ENCODE measurements around the gene RBM17. TPM values are rescaled to one million over a fixed set of nuclear protein-coding genes. Genes with fewer than 3 reads are reported as not detected.

RBM17 gene
- total and polyA plus RNA-seq, 2 of the 4 experiments (the other 2 are of a cell fraction): 24.6 to 56.7 TPM

GRCh38 chr10:6117711-6118110 lies 28.9 kb downstream of the RBM17 start:
- Histone ChIP-seq H3K56ac (ENCODE audit: extremely low read depth, insufficient read depth, low read length) (no peak overlapping the region), H4K8ac (ENCODE audit: low read depth in 2 of 2, low read length in 2 of 2) (no peak overlapping the region), H4K5ac (ENCODE audit: low read depth, low read length) (no peak overlapping the region), H2BK5ac (ENCODE audit: low read depth, low read length, poor library complexity, severe bottlenecking) (no peak overlapping the region), H3K23ac (ENCODE audit: low read depth, low read length) (no peak overlapping the region), H4K91ac (ENCODE audit: insufficient read depth, low read depth, low read length) (no peak overlapping the region), H2AK5ac (ENCODE audit: low read depth, low read length) (no peak overlapping the region), H2BK20ac (ENCODE audit: low read depth, low read length) (no peak overlapping the region), H3K4me1 (ENCODE audit: control insufficient read depth, insufficient read depth, low read length) (peaks cover 14% of the 10 kb centered on the region), H3K4me3 (ENCODE audit: insufficient read depth, low read depth, low read length) (no peak overlapping the region), H2BK15ac (ENCODE audit: low read depth, low read length) (no peak overlapping the region), H3K36me3 (ENCODE audit: control insufficient read depth, insufficient read depth, low read length) (peaks cover 13% of the 10 kb centered on the region), H3K27ac (ENCODE audit: insufficient read depth, low read length) (no peak overlapping the region), H2BK120ac (ENCODE audit: low read depth, low read length) (no peak overlapping the region), H3K79me1 (ENCODE audit: low read depth in 1 of 2, low read length in 2 of 2) (peaks cover 12 to 25% of the 10 kb centered on the region in 2 experiments), H3K9me1 (ENCODE audit: insufficient read depth, low read length) (peaks cover 6% of the 10 kb centered on the region), H3K9ac (ENCODE audit: low read depth, low read length) (no peak overlapping the region), H2AK9ac (replicated peaks; ENCODE audit: low read depth, low read length, poor library complexity) (no peak overlapping the region), H2AFZ (replicated peaks; ENCODE audit: low read length, poor library complexity) (no peak overlapping the region), H3K14ac (replicated peaks; ENCODE audit: low read depth, low read length) (no peak overlapping the region), H3K18ac (ENCODE audit: low read depth, low read length) (no peak overlapping the region), H3K9me3 (ENCODE audit: control insufficient read depth, insufficient read depth, low read length) (no peaks in the 10 kb centered on the region), H4K20me1 (ENCODE audit: insufficient read depth, low read length) (peaks cover 3% of the 10 kb centered on the region; the same call in 1 of the 2 replicates), H3K4me2 (ENCODE audit: low read depth, low read length) (no peak overlapping the region), H3K27me3 (ENCODE audit: control insufficient read depth, insufficient read depth, low read length) (no peaks in the 10 kb centered on the region), H3K4ac (ENCODE audit: low read depth, low read length) (no peak overlapping the region)
- intact Hi-C loops (cut with micrococcal nuclease): no loop called here
- TF ChIP-seq RFX5 (IDR thresholded peaks at IDR 0.05; ENCODE audit: low read depth, low read length) (no peak), POLR2A (IDR thresholded peaks at IDR 0.05; ENCODE audit: low read depth, low read length) (no peak), MAZ (IDR thresholded peaks at IDR 0.05; ENCODE audit: borderline replicate concordance, low read depth, low read length) (no peak), CHD1 (IDR thresholded peaks at IDR 0.05; ENCODE audit: low read depth, low read length) (no peak), USF2 (IDR thresholded peaks at IDR 0.05; ENCODE audit: low read depth, low read length) (no peak), NFE2L2 (IDR thresholded peaks at IDR 0.05; ENCODE audit: low read depth, low read length) (no peak), RAD21 (IDR thresholded peaks at IDR 0.05; ENCODE audit: low read length) (no peak), SMC3 (IDR thresholded peaks at IDR 0.05; ENCODE audit: low read depth, low read length) (no peak), CEBPB (IDR thresholded peaks at IDR 0.05; ENCODE audit: low read depth, low read length) (no peak), MAFK (IDR thresholded peaks at IDR 0.05; ENCODE audit: low read depth, low read length) (no peak), ELK1 (IDR thresholded peaks at IDR 0.05; ENCODE audit: borderline replicate concordance, low read depth, low read length) (no peak), RCOR1 (IDR thresholded peaks at IDR 0.05; ENCODE audit: insufficient replicate concordance, low read length) (no peak)
- 98% methylated on average over 8 of the region's 11 CpGs; no CpG with 5 or more reads in 1 of the 2 experiments for WGBS, 2 experiments (ENCODE audit: extremely low coverage in 2 of 2, insufficient read length in 1 of 2)
- in situ Hi-C loops (cut with MboI; ENCODE audit: low sequenced_read_pairs): no loop called here
- BruUV-seq (replicated peaks): no TSS peak
- dilution Hi-C loops (cut with HindIII; ENCODE audit: low sequenced_read_pairs, unreplicated experiment): no loop called here
- CTCF ChIA-PET: interaction anchor here (0.8 kb wide), 1 partner anchor 281 kb away, joined by 3 read pairs; no protein-coding TSS in a partner anchor
- DNase-seq (no peak), ATAC-seq (ENCODE audit: low read depth) (no peak)
- POLR2A ChIA-PET (ENCODE audit: unreplicated experiment): no interaction called here

Data from IMR-90 (cell line).